Tibial nerve (tissue), 4 donors: Measurements from ENCODE around the gene TASL.

ENCODE experiments used
- CTCF ChIP-seq, 5 experiments: fragments of 200-600 bp in 3 of 5; fragments of 450-650 bp in 2 of 5; sonication (generic) in 3 of 5; IDR thresholded peaks; one replicate each; pipeline ENCODE4 v1.5.1; 2016 to 2019; ENCODE audit warnings: antibody characterized with exemption in 5 of 5, mild to moderate bottlenecking in 3 of 5, moderate library complexity in 2 of 5
- EP300 ChIP-seq, 2 donors: sonication (generic); formaldehyde crosslinking; IDR thresholded peaks; one replicate each; pipeline ENCODE4 v1.6.1; 2017; ENCODE audit warnings: antibody characterized with exemption in 2 of 2, mild to moderate bottlenecking in 1 of 2
- POLR2A ChIP-seq, 2 donors: fragments of 450-650 bp; IDR thresholded peaks; one replicate each; pipeline ENCODE4 v1.6.1; 2017; ENCODE audit warnings: antibody characterized with exemption in 2 of 2, mild to moderate bottlenecking in 2 of 2, moderate library complexity in 2 of 2

GRCh38 chrX:30572004-30572403, 5.6 kb downstream of the TASL start:
- TF ChIP-seq CTCF (IDR thresholded peaks at IDR 0.05): no peak
- TF ChIP-seq EP300 (IDR thresholded peaks at IDR 0.05): no peak
- TF ChIP-seq POLR2A (IDR thresholded peaks at IDR 0.05): no peak
